GM21447 (cell line): Measurements from ENCODE around the gene MBTD1.
"Not testable (repeated sequence)": the region's sequence is repeated elsewhere in the genome, so short reads cannot be mapped to it uniquely, and the experiment has no call there.

ENCODE experiments used
- ATAC-seq: cut with Tn5 transposase; IDR thresholded peaks from one replicate; pipeline ENCODE4 v1.9.1; 2021; ENCODE audit not compliant: unreplicated experiment

Gene MBTD1

GRCh38 chr17:51256101-51256500 lies 3.7 kb downstream of the MBTD1 start:
- no peak for ATAC-seq

- ATAC-seq, result no peak
Observed at GRCh38 chr17:51255673-51256072, 4.2 kb downstream of the MBTD1 start.

- ATAC-seq, result no peak
Observed at GRCh38 chr17:51251010-51251409, 8.8 kb downstream of the MBTD1 start.

- ATAC-seq, result no peak
Observed at GRCh38 chr17:51250314-51250840, 9.5 kb downstream of the MBTD1 start.

- no peak for ATAC-seq
Observed at GRCh38 chr17:51245535-51245934, 14.3 kb downstream of the MBTD1 start.

- no peak for ATAC-seq
Observed at GRCh38 chr17:51244041-51244440, 15.8 kb downstream of the MBTD1 start.

- no peak for ATAC-seq
Observed at GRCh38 chr17:51240275-51240674, 19.6 kb downstream of the MBTD1 start.

GRCh38 chr17:51238255-51238887 lies 21.5 kb downstream of the MBTD1 start:
- peak; percentile 82 for ATAC-seq

GRCh38 chr17:51234162-51234561 lies 25.7 kb downstream of the MBTD1 start:
- no peak for ATAC-seq

GRCh38 chr17:51231999-51232398 lies 27.9 kb downstream of the MBTD1 start:
- no peak for ATAC-seq

- no peak for ATAC-seq
Observed at GRCh38 chr17:51230306-51230705, 29.5 kb downstream of the MBTD1 start.

GRCh38 chr17:51229889-51230288 lies 30.0 kb downstream of the MBTD1 start:
- no peak for ATAC-seq

- no peak for ATAC-seq
Observed at GRCh38 chr17:51228161-51228560, 31.7 kb downstream of the MBTD1 start.

- not testable (repeated sequence) for ATAC-seq
Observed at GRCh38 chr17:51225523-51225922, 34.3 kb downstream of the MBTD1 start.

- no peak for ATAC-seq
Observed at GRCh38 chr17:51224402-51225262, 35.2 kb downstream of the MBTD1 start.

- no peak for ATAC-seq
Observed at GRCh38 chr17:51221322-51221721, 38.5 kb downstream of the MBTD1 start.

GRCh38 chr17:51217946-51218345 lies 41.9 kb downstream of the MBTD1 start:
- ATAC-seq, result no peak

- ATAC-seq, result no peak
Observed at GRCh38 chr17:51214920-51215319, 44.9 kb downstream of the MBTD1 start.

GRCh38 chr17:51203838-51204237 lies 56.0 kb downstream of the MBTD1 start:
- no peak for ATAC-seq

- ATAC-seq, result no peak
Observed at GRCh38 chr17:51200846-51201245, 59.0 kb downstream of the MBTD1 start.

- ATAC-seq, result no peak
Observed at GRCh38 chr17:51200295-51200694, 59.6 kb downstream of the MBTD1 start.

GRCh38 chr17:51197754-51198153 lies 62.1 kb downstream of the MBTD1 start:
- ATAC-seq, result no peak
